HG03196 (cell line): ENCODE results near the gene OR5W2.
"Not testable (repeated sequence)": the region's sequence is repeated elsewhere in the genome, so short reads cannot be mapped to it uniquely, and the experiment has no call there.

ENCODE experiments used
- ATAC-seq: cut with Tn5 transposase; IDR thresholded peaks from one replicate; pipeline ENCODE4 v1.9.1; 2021; ENCODE audit not compliant: unreplicated experiment

OR5W2 gene

GRCh38 chr11:55914482-55914881 lies at the start of gene OR5W2:
Gene OR5W2 (minus strand): TSS chr11:55914582. CDS start chr11:55914582, 0 bp downstream.
- no peak for ATAC-seq

GRCh38 chr11:55956521-55956920 lies 42.1 kb upstream of the OR5W2 start:
- no peak for ATAC-seq

- no peak for ATAC-seq
These were observed 34.9 kb upstream of the OR5W2 start for GRCh38 chr11:55949330-55949729.

GRCh38 chr11:55942785-55943392 lies 28.5 kb upstream of the OR5W2 start:
- ATAC-seq, result no peak

GRCh38 chr11:55936300-55936699 lies 21.9 kb upstream of the OR5W2 start, which contains the start of gene OR5I1:
Gene OR5I1 (minus strand): TSS chr11:55936400. CDS start chr11:55936400, 0 bp downstream.
- no peak for ATAC-seq

GRCh38 chr11:55920537-55920936 lies 6.2 kb upstream of the OR5W2 start:
- ATAC-seq, result no peak

GRCh38 chr11:55902308-55902707 lies 12.1 kb downstream of the OR5W2 start:
- no peak for ATAC-seq

GRCh38 chr11:55895216-55895615 lies 19.2 kb downstream of the OR5W2 start:
- no peak for ATAC-seq

- ATAC-seq, result not testable (repeated sequence)
These were observed 28.9 kb downstream of the OR5W2 start for GRCh38 chr11:55885481-55885880.

- ATAC-seq, result not testable (repeated sequence)
These were observed 29.4 kb downstream of the OR5W2 start for GRCh38 chr11:55884995-55885394.

GRCh38 chr11:55882997-55883396 lies 31.4 kb downstream of the OR5W2 start, which contains the start of gene TRIM51:
Gene TRIM51 (plus strand): TSS chr11:55883297. CDS start chr11:55885429, 2,132 bp downstream.
- not testable (repeated sequence) for ATAC-seq

GRCh38 chr11:55873146-55873545 lies 41.2 kb downstream of the OR5W2 start:
- ATAC-seq, result not testable (repeated sequence)

- ATAC-seq, result not testable (repeated sequence)
These were observed 41.7 kb downstream of the OR5W2 start for GRCh38 chr11:55872731-55873130.

- not testable (repeated sequence) for ATAC-seq
These were observed 47.0 kb downstream of the OR5W2 start for GRCh38 chr11:55867354-55867753.
